SK-N-SH treated with all-trans-retinoic acid at 6 μM for 48 hours (cell line): Measurements from ENCODE around the gene TBC1D13.

ENCODE experiments used
- ATAC-seq: fragments of 200-7000 bp; cut with Tn5 transposase; 3 replicates; pipeline ENCODE4 v1.9.1; 2020; ENCODE audit warnings: mild to moderate bottlenecking, moderate library complexity
- ARNTL ChIP-seq: fragments of 450-650 bp; formaldehyde crosslinking; IDR thresholded peaks from 2 replicates; pipeline ENCODE4 v1.5.0; 2020; ENCODE audit warnings: low read depth, mild to moderate bottlenecking, moderate library complexity, borderline replicate concordance
- BACH2 ChIP-seq: fragments of 250-450 bp; sonication (Bioruptor Pico); IDR thresholded peaks from 2 replicates; pipeline ENCODE4 v1.9.0; 2021; ENCODE audit warnings: mild to moderate bottlenecking, borderline replicate concordance
- CSDC2 ChIP-seq: fragments of 250-450 bp; sonication (Bioruptor Pico); IDR thresholded peaks from 2 replicates; pipeline ENCODE4 v1.5.0; 2020; ENCODE audit warnings: mild to moderate bottlenecking, moderate library complexity
- CSRNP3 ChIP-seq: fragments of 250-450 bp; sonication (Bioruptor Pico); IDR thresholded peaks from 2 replicates; pipeline ENCODE4 v1.5.1; 2021; ENCODE audit warnings: mild to moderate bottlenecking, moderate library complexity
- ESRRG ChIP-seq: fragments of 250-450 bp; sonication (Bioruptor Pico); IDR thresholded peaks from 2 replicates; pipeline ENCODE4 v1.6.1; 2021; ENCODE audit warnings: mild to moderate bottlenecking
- GLIS3 ChIP-seq: fragments of 250-450 bp; sonication (Bioruptor Pico); IDR thresholded peaks from 2 replicates; pipeline ENCODE4 v1.5.0; 2020; ENCODE audit warnings: mild to moderate bottlenecking, moderate library complexity
- ISL1 ChIP-seq: fragments of 250-450 bp; sonication (Bioruptor Pico); IDR thresholded peaks from 2 replicates; pipeline ENCODE4 v2.1.2; 2022; ENCODE audit warnings: mild to moderate bottlenecking, moderate library complexity
- OSR1 ChIP-seq: fragments of 250-450 bp; sonication (Bioruptor Pico); IDR thresholded peaks from 2 replicates; pipeline ENCODE4 v1.8.0; 2022; ENCODE audit warnings: moderate library complexity, mild to moderate bottlenecking, inconsistent platforms
- PPARA ChIP-seq: fragments of 250-450 bp; sonication (Bioruptor Pico); IDR thresholded peaks from 2 replicates; pipeline ENCODE4 v1.5.0; 2020; ENCODE audit warnings: mild to moderate bottlenecking, borderline replicate concordance
- RARB ChIP-seq: fragments of 250-450 bp; sonication (Bioruptor Pico); IDR thresholded peaks from 2 replicates; pipeline ENCODE4 v1.8.0; 2021; ENCODE audit warnings: mild to moderate bottlenecking, moderate library complexity
- SNAI2 ChIP-seq: fragments of 250-450 bp; sonication (Bioruptor Pico); IDR thresholded peaks from 2 replicates; pipeline ENCODE4 v1.5.0; 2020; ENCODE audit warnings: mild to moderate bottlenecking, moderate library complexity
- TCF4 ChIP-seq: fragments of 250-450 bp; sonication (Bioruptor Pico); IDR thresholded peaks from 2 replicates; pipeline ENCODE4 v1.8.0; 2021; ENCODE audit warnings: mild to moderate bottlenecking, moderate library complexity, borderline replicate concordance
- TOX ChIP-seq: fragments of 250-450 bp; sonication (Bioruptor Pico); IDR thresholded peaks from 2 replicates; pipeline ENCODE4 v1.8.0; 2021; ENCODE audit warnings: mild to moderate bottlenecking, moderate library complexity, borderline replicate concordance
- ZC3H10 ChIP-seq: fragments of 250-450 bp; sonication (Bioruptor Pico); IDR thresholded peaks from 2 replicates; pipeline ENCODE4 v1.5.1; 2021; ENCODE audit warnings: mild to moderate bottlenecking, moderate library complexity
- ZFP3 ChIP-seq: fragments of 250-450 bp; sonication (Bioruptor Pico); IDR thresholded peaks from 2 replicates; pipeline ENCODE4 v1.5.0; 2020; ENCODE audit warnings: mild to moderate bottlenecking, moderate library complexity
- ZFP30 ChIP-seq: fragments of 450-650 bp; formaldehyde crosslinking; IDR thresholded peaks from 2 replicates; pipeline ENCODE4 v1.5.0; 2022; ENCODE audit warnings: mild to moderate bottlenecking, moderate library complexity
- ZNF565 ChIP-seq: fragments of 450-650 bp; formaldehyde crosslinking; conservative IDR thresholded peaks from 2 replicates; pipeline ENCODE4 v1.5.0; 2020; ENCODE audit warnings: low read depth, mild to moderate bottlenecking, moderate library complexity
- ZNF70 ChIP-seq: fragments of 450-650 bp; formaldehyde crosslinking; IDR thresholded peaks from 2 replicates; pipeline ENCODE4 v1.5.0; 2020; ENCODE audit warnings: mild to moderate bottlenecking, moderate library complexity
- ZNF8 ChIP-seq: fragments of 450-650 bp; formaldehyde crosslinking; IDR thresholded peaks from 2 replicates; pipeline ENCODE4 v1.5.0; 2020; ENCODE audit warnings: mild to moderate bottlenecking, moderate library complexity
- TF ChIP-seq, protein P1 (sequence below): fragments of 250-450 bp; sonication (Bioruptor Pico); IDR thresholded peaks from 2 replicates; pipeline ENCODE4 v1.5.0; 2020; ENCODE audit warnings: mild to moderate bottlenecking, moderate library complexity
- TF ChIP-seq, protein P2 (sequence below): fragments of 250-450 bp; sonication (Bioruptor Pico); IDR thresholded peaks from 2 replicates; pipeline ENCODE4 v1.8.0; 2020; ENCODE audit warnings: mild to moderate bottlenecking, moderate library complexity, borderline replicate concordance
- TF ChIP-seq, protein P3 (sequence below): fragments of 250-450 bp; sonication (Bioruptor Pico); IDR thresholded peaks from 2 replicates; pipeline ENCODE4 v1.5.1; 2020; ENCODE audit warnings: low read depth, mild to moderate bottlenecking, moderate library complexity

The TBC1D13 gene

DNA sequence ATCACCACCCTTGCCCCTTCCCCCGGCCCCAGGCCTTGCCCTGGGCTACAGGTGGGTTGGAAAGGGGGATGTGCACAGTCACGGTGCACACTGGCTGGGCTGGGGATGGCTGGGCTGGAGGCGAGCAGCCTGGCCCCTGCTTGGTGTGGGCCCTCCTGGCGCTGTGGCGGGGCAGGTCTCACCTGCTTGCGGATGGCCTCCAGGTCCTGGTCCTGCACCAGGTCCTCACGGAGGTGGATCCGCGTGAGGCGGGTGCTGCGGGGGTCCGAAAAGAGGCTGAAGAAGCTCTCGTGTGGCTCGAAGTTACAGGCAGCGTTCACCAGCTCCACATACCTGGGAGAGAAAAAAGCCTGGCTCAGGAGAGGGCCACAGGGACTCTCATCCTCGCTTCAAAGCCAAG, 33.4 kb upstream of the TBC1D13 start:
- TF ChIP-seq BACH2 (CRISPR knock-in tag) (no peak), RARB (no peak), GLIS3 (CRISPR knock-in tag) (no peak), ESRRG (CRISPR knock-in tag) (no peak), ZFP30 (CRISPR knock-in tag) (no peak), ZNF70 (CRISPR knock-in tag) (no peak), ZFP3 (CRISPR knock-in tag) (no peak), CSDC2 (CRISPR knock-in tag) (no peak), ZC3H10 (no peak), ARNTL (CRISPR knock-in tag) (no peak), SNAI2 (no peak), CSRNP3 (CRISPR knock-in tag) (no peak), ZNF8 (CRISPR knock-in tag) (no peak), PPARA (CRISPR knock-in tag) (no peak), ZNF565 (no peak), OSR1 (CRISPR knock-in tag) (no peak)
- TF ChIP-seq, protein P1, sequence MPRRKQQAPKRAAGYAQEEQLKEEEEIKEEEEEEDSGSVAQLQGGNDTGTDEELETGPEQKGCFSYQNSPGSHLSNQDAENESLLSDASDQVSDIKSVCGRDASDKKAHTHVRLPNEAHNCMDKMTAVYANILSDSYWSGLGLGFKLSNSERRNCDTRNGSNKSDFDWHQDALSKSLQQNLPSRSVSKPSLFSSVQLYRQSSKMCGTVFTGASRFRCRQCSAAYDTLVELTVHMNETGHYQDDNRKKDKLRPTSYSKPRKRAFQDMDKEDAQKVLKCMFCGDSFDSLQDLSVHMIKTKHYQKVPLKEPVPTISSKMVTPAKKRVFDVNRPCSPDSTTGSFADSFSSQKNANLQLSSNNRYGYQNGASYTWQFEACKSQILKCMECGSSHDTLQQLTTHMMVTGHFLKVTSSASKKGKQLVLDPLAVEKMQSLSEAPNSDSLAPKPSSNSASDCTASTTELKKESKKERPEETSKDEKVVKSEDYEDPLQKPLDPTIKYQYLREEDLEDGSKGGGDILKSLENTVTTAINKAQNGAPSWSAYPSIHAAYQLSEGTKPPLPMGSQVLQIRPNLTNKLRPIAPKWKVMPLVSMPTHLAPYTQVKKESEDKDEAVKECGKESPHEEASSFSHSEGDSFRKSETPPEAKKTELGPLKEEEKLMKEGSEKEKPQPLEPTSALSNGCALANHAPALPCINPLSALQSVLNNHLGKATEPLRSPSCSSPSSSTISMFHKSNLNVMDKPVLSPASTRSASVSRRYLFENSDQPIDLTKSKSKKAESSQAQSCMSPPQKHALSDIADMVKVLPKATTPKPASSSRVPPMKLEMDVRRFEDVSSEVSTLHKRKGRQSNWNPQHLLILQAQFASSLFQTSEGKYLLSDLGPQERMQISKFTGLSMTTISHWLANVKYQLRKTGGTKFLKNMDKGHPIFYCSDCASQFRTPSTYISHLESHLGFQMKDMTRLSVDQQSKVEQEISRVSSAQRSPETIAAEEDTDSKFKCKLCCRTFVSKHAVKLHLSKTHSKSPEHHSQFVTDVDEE (CRISPR knock-in tag) = no peak
- TF ChIP-seq, protein P2, sequence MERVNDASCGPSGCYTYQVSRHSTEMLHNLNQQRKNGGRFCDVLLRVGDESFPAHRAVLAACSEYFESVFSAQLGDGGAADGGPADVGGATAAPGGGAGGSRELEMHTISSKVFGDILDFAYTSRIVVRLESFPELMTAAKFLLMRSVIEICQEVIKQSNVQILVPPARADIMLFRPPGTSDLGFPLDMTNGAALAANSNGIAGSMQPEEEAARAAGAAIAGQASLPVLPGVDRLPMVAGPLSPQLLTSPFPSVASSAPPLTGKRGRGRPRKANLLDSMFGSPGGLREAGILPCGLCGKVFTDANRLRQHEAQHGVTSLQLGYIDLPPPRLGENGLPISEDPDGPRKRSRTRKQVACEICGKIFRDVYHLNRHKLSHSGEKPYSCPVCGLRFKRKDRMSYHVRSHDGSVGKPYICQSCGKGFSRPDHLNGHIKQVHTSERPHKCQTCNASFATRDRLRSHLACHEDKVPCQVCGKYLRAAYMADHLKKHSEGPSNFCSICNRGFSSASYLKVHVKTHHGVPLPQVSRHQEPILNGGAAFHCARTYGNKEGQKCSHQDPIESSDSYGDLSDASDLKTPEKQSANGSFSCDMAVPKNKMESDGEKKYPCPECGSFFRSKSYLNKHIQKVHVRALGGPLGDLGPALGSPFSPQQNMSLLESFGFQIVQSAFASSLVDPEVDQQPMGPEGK (CRISPR knock-in tag) = no peak

DNA sequence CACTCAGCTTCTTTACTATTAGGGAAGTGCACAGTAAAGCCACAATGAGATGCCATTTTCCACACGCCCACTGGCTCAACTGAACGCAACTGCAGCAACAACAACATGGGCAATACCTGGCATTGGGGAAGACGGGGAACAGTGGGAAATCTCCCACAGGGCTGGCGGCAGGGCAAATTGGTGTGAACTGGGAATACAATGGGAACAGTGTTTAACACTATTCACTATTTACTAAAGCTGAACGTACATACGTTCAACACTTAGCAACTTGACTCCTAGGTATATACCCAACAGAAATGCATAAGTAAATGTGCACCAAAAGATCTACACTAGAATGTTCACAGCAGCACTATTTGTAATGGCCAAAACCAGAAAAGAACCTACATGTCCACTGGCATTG, 29.5 kb upstream of the TBC1D13 start:
- TF ChIP-seq GLIS3 (CRISPR knock-in tag) (no peak), ISL1 (no peak), ESRRG (CRISPR knock-in tag) (no peak), TOX (CRISPR knock-in tag) (no peak), SNAI2 (no peak), OSR1 (CRISPR knock-in tag) (no peak), ZNF565 (no peak), ZFP30 (CRISPR knock-in tag) (no peak), CSRNP3 (CRISPR knock-in tag) (no peak), TCF4 (CRISPR knock-in tag) (no peak), ZFP3 (CRISPR knock-in tag) (no peak), CSDC2 (CRISPR knock-in tag) (no peak), RARB (no peak)
- TF ChIP-seq, protein P3, sequence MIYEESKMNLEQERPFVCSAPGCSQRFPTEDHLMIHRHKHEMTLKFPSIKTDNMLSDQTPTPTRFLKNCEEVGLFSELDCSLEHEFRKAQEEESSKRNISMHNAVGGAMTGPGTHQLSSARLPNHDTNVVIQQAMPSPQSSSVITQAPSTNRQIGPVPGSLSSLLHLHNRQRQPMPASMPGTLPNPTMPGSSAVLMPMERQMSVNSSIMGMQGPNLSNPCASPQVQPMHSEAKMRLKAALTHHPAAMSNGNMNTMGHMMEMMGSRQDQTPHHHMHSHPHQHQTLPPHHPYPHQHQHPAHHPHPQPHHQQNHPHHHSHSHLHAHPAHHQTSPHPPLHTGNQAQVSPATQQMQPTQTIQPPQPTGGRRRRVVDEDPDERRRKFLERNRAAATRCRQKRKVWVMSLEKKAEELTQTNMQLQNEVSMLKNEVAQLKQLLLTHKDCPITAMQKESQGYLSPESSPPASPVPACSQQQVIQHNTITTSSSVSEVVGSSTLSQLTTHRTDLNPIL (CRISPR knock-in tag) = no peak
- ATAC-seq = no peak

More for the DNA sequence above, 33.4 kb upstream of the TBC1D13 start:
- ATAC-seq = no peak
